HG02588 (cell line): ENCODE data around the gene MAB21L3.
"Not testable (repeated sequence)": the region's sequence is repeated elsewhere in the genome, so short reads cannot be mapped to it uniquely, and the experiment has no call there.

Source experiments
- ATAC-seq: cut with Tn5 transposase; IDR thresholded peaks from one replicate; pipeline ENCODE4 v1.9.1; 2021; ENCODE audit warnings: mild to moderate bottlenecking, moderate library complexity; ENCODE audit not compliant: unreplicated experiment

Gene MAB21L3

DNA sequence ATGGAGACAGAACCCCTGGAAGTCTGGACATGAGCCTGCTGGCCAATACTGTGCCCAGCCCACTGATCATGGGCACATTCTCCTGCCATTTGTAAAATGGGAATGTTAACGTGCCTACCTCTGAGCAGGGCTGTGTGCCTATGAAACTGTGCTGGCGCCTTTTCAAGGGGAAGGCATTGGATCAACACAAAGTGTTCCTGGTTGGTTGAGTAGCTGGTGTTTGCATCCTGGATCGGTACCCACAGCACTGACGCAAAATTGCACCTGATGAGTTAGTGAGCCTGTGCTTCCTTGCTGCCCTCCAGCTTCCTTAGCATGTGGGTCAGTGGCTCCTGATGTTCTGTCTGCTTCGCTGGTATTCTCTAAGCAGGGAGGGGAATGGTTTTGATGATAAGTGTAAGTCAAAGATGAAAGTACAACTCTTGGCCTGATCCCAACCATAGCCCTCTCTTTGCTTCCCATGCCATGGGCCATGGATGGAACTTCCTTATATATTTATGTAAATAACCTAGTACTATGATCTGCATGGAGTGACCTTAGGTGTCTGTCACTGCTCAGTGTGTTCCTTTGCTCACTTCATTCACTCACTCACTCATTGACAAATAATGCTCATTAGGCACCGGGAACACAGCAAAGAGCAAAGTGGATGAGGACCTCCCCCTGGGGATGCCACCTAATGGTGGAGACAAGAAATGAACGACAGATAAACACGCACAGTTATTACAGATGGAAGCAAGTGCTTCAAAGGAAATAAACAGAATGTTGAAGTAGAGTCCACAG lies 22.7 kb downstream of the MAB21L3 start:
- no peak for ATAC-seq

DNA sequence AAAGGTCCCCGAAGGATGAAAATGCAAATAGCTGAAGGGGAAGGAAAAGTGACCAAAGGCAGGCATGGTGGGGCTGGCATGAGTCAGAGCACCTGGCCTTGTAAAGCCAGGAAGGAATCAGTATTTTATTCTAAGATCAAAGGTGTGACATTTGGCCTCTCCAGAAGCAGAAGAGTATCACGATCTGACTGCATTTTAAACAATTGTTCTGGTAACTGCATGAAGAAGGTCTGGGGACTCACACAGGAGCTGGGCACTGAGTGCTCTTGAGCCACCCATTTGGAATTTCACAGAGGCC lies 23.2 kb downstream of the MAB21L3 start:
- ATAC-seq, result no peak

DNA sequence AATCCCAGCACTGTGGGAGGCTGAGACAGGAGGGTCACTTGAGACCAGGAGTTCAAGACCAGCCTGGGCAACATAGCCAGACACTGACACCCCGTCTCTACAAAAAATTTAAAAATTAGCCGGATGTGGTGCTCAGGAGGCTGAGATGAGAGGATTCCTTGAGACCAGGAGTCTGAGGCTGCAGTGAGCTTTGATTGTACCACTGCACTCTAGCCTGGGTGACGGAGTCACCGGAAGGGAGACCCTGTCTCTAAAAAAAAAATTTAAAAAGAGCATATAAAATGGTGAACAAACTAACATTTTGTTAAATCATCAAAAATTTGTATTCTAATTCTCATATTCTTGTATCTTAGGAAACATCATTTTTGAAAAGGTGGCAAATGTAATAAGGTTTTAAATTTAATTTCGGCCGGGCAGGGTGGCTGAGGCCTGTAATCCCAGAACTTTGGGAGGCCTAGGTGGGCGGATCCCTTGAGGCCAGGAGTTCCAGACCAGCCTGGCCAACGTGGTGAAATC lies 27.1 kb downstream of the MAB21L3 start:
- no peak for ATAC-seq

DNA sequence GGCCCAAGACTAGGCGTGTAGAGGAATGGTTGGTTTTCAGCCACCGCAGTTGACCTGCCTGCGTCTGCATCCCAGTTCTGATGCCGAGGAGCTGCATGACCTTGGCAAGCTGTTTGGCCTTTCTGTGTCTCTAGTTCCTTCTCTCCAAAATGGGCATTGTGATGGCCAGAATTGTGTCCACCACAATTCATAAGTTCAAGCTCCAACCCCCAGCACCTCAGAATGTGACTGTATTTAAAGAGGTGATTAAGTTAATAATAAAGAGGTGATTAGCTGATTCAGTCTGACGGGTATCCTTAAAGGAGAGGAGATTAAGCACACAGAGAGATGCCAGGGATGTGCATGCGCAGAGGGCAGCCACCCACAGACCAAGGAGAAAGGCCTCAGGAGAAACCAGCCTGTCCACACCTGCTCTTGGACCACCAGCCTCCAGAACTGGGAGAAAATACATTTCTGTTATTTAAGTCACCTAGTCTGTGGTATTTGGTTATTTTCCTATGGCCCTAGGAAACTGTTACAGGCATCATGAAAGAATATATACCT lies 28.5 kb downstream of the MAB21L3 start:
- no peak for ATAC-seq

DNA sequence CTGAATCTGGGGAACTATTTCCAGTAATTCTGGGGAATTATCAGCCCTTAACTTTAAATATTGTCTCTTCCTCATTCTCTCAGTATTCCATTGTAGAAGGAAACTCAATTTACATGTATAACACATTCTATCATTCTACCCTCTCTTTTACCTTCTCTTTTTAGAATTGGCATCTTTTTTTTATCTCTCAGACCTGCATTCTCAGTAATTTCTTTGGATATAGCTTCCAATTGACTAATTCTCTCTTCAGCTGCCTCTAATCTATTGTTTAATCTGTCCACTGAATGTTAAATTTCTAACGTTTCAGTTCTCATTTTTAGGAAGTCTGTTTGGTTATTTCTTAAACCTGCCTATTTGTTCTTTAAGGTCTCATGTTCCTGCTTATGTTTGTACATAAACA lies 33.0 kb downstream of the MAB21L3 start:
- ATAC-seq, result no peak

DNA sequence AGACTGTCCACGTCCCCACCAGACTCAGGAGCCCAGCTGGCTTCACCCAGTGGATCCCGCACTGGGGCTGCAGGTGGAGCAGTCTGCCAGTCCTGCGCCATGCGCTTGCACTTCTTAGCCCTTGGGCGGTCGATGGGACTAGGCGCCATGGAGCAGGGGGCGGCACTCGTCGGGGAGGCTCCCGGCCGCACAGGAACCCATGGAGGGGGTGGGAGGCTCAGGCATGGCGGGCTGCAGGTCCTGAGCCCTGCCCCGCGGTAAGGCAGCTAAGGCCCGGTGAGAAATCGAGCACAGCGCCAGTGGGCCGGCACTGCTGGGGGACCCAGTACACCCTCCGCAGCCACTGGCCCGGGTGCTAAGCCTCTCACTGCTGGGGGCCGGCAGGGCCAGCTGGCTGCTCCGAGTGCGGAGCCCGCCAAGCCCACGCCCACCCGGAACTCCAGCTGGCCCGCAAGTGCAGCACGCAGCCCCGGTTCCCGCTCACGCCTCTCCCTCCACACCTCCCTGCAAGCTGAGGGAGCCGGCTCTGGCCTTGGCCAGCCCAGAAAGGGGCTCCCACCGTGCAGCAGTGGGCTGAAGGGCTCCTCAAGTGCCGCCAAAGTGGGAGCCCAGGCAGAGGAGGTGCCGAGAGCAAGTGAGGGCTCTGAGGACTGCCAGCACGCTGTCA lies 35.4 kb downstream of the MAB21L3 start:
- not testable (repeated sequence) for ATAC-seq

DNA sequence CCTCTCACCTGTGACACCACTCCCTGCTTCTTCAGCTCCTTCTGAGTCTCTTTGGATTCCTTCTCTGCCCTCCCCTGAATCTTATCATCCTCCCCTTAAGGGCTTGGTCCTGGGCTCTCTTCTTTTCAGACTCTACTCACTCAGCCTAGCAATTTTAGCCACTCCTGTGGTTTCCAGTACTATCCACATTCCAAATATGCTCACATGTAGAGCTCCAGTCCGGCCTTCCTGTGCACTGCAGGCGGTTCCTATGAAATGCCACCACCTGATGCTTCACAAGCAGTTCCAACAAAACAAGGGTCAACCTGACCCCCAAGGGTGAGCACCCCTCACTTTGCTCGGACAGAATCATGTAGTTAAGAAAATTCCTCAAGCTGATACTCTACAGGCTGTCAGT lies 35.9 kb downstream of the MAB21L3 start:
- no peak for ATAC-seq

DNA sequence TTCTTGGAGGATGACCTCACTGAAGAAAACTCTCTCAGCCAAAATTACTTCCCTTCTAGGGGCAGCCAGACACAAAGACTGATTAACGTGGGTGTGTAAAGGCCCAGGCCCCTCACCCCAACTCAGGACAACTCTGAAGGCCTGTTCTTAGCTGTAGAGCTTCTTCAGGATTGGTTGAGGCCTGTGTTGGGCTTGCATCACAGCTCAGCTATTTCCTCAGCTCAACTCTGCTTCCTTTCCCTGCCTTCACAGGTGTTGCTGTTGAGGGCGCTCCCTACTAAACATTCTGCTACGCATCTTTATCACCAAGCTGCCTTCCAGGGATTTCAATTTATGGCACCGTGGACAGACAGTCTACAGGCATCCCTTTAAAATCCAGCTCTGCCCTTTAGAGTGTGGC lies 36.8 kb downstream of the MAB21L3 start:
- no peak for ATAC-seq

DNA sequence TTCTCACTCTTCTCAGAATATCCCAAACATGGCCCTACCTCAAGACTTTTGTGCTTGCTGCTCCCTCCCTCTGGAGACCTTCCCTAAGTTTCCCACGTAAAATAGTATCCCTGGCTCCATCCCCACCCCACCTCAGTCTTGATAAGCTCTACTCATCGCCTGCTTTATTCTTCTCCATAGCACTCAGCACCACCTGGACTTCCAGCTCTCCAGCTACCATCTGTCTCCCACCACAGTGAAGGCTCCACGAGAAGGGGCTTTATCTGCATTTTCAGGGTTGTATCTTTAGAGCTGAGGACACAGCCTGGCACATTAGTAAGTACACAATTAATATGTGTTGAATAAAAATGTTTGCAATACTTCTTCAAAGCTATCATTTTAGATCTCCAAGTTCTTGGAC lies 37.8 kb downstream of the MAB21L3 start:
- no peak for ATAC-seq

DNA sequence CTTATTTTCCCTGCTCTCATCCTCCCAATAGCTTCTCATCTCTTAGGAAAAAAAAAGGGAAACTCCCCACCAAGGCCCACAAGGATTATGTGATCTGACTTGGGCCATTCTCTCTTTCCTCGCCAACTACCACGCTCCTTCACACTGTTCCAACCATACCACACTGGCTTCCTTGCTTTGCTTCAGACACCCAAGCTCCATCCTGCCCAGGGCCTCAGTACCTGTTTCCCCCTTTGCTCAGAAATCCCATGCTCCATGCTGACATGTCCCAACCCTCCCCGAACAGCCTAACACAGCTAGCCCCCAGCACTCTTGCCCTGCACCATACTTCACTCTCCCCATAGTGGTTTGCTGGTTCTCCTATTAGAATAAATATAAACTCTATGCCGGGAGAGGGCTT lies 39.2 kb downstream of the MAB21L3 start:
- no peak for ATAC-seq

DNA sequence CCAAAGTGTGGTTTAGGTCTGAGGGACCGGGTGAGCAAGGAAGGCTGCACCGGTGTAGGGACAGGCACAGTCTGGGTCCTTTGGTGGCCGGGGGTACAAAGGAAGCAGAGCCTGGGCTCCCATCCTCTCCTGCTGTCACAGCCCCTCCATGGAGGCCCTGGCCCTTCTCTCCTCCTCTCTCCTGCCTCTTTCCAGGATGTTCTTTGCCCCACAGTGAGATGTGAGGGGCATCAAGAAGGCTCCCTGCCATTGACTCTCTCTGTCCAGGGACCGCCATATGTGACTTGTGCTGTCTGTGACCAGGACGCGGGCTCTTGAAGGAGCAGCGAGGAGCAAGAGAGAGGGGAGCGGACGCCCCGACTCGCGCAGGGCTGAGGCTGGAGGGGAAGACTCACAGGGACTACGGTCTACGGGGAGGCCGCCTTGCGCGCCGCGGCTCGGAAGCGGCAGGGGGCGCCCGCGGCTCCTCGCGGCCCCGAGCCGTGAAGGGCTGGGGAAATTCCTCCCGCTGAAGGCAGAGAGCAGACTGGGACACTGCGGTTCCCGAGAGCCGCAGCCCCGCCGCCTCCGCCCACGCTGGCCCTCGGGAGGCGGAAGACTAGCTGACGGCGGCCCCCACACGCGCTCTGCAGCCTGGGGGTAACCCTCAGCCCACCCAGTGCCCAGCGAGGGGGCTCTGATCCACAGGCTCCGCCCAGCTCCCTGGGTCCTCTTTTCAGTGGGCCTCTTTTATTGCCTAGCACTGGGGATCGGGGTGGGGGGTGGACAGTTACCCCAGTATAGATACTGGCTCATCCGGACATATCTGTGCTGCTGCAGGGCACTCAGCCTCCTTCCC lies 40.8 kb downstream of the MAB21L3 start:
- peak; percentile 99 for ATAC-seq

DNA sequence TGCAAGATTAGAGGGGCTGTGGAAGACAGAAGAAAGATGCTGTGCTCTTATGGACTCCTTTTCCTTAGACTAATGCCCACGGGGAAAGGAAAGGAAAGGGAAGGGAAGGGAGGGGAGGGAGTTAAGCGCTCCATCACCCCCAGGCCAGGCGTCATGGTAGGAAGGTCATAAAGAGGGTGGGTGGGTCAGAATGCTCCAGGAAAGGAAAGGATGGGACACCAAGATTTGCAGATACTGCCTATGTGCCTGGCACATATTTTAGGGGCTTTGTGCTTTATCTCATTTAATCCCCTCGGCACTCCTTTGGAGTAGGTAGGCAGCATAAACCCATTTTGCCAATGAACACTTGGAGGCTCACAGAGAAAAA lies 41.4 kb downstream of the MAB21L3 start:
- ATAC-seq, result no peak

DNA sequence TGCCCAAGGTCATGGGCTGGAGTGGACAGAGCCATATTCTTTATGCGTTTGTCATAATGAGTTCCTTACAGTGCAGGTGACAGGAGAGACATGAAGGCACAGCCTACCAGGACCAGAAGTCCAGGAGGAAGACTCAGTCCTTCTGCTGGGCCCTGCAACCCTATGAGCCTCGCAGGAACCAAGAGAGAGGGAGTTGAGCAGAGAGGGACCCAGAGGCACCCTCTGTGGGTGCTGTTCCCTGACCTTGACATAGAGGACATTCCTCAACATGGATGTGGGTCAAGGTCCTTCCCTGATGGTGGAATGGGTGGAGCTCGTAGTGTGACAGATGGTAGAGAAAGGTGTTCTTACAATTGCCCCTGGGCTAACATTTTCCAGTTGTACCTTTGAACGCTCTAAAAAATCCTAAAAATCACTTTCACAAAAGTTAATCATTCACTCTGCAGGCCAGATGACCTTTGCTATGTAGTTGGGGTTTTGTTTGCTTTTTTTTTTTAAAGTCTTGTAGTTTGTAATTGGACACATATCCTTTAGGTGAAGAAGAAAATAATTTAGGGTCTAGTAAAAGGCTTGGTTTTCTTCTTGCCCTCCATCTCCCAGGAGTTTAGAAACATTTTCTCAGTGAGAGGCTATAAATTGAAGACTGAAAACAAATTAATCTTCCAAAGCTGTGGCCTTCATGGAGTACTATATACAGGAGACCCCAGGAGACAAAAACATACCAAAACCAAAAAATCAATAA lies 41.9 kb downstream of the MAB21L3 start:
- ATAC-seq, result no peak

DNA sequence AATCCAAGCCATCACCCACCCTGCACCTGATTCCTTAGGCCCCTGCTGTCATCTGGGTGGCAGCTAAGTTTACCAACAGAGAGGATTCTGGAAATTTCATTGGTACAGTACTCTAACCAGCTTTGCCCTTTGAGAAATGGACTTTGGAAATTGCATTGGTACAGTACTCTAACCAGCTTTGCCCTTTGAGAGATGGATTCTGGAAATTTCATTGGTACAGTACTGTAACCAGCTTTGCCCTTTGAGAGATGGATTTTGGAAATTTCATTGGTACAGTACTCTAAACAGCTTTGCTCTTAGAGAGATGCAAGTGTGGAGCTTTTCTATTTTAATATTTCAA lies 42.5 kb downstream of the MAB21L3 start:
- ATAC-seq, result no peak

DNA sequence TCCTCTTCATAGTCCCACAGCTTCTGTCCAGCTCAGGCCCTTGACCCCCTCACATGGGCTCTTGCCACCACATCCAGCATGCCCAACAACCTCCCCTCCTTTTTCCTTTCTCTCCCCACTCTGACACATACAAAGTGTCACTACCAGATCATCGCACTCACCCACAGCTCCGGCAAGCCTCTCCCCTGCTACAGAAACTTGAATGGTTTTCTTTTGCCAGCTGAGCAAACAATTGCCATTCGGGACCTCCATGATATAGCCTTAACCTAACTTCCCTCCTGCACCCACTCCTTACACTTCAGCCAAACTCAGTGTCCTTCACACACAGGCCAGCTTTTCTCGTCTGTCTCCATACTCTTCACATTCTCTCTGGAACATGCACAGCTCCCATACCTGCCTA lies 43.3 kb downstream of the MAB21L3 start:
- ATAC-seq, result no peak

DNA sequence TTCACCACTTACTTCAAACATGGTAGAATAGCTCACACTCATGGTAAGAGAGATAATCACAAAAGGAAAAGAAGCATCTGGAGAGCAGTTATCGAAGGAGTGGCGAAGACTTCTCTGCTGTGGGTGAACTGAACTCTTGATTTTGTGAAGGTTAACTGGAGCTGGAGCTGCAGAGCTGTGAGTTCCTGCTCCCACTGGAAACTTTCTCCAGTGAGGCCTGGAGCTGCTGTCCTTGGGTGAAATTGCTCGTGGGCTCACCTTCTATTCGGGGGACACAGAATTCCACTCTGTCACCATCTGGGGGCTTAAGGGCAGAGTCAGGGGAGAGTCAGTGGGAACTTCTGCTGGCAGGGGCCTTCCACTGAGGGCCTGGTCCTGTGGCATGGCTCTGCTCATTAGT lies 45.9 kb downstream of the MAB21L3 start:
- ATAC-seq, result no peak

DNA sequence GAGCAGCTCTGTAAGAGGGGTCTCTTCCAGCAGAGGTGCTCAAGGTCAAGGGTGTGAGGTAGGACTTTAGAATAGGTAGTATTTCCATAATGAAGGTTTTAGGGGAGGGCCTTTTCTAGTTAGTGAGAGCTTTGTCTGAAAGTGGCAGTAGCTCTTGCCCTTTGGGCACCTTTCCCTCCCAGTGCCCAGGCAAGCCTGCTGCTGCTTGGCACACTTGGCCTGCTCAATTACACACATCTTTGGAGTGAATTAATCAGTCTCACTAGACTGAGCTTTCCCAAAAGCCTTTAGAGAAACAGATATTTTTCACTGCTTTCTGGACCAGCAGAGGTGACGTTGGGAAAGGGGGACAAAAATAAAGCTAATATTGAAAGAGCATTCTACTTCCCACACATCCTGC lies 48.0 kb downstream of the MAB21L3 start:
- ATAC-seq, result no peak

DNA sequence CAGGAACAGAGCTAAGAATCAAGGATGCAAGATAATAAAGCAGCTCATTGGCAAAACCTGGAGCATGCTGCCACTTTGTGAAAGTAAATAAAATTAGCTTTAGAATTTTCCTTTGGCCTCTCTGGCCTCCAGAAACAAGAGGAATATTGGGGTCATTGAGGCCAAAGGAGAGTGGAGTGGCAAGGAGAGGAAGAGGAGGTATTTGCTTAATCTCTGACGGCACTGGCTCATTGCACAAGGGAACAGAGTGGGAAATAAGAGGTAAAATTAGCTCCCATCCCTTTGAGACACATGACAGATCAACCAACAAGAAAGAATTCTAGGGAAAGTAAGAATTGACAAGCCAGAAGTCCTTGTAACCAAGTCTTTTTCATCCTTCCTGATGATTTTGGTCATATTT lies 48.4 kb downstream of the MAB21L3 start:
- no peak for ATAC-seq

DNA sequence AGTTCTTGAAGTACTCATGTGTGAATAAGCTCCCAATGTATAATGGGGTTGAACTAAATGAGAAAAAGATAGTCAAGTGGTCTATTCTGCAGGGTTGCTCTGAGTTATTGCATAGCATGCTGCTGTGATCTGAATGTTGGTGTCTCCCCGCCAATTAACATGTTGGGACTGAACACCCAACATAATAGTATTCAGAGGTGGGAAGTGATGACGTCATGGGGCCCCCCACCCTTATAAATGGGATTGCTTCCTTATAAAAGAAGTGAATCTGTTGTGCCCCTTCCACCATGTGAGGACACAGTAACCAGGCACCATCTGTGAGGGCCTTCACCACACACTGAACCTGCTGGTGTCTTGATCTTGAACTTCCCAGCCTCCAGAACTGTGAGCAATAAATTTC lies 50.2 kb downstream of the MAB21L3 start:
- ATAC-seq, result no peak

DNA sequence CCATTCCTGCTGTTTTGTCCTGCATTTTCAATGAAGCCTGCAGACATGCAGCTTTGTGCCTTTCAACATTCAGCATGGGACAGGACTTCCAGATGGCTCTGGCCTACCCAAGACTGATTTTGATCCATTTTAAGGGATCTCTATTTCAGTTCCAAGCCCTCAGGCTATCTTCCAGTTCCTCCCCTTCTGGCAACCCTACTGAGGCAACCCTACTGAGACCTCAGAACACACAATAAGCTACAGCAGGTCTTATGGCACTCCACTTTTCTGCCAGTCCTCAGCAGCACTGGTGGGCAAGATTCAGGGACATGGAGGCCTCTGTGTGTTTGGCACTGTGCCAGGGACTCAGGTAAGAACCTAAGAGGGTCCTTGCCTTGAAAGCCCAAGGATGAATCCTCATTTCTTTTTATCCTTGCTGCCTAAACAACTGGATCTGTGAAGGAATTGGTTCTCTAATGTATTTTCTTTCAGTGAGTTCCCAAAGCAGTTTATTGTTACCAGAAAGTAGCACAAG lies 50.7 kb downstream of the MAB21L3 start:
- no peak for ATAC-seq

DNA sequence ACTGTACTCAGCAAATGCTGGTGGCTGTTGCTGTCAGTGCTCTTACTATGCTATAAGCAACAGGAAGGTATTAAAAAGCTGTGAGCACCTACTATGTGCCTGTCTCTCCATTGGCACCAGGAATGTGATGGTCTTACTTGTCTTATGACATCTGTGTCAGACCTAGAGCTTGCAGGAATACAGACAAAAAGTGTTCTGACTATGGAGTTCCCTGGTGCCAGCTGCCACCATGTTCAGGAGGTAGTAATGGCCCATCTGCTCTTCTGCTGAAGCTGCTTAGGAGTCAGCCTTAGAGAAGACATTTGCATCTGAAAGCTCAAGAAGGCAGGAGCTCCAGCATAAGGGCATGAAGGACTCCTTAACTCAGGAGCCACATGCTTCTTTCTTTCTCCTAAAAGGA lies 52.3 kb downstream of the MAB21L3 start:
- ATAC-seq, result no peak
